Epithelial cell of proximal tubule (primary cell): ENCODE data around the gene SLC10A1. TPM values are rescaled to one million over a fixed set of nuclear protein-coding genes. Genes with fewer than 3 reads are reported as not detected.

Experiments
- DNase-seq: peaks from one replicate; pipeline ENCODE4 v3.0.0-alpha.2; 2011; ENCODE audit warnings: low read depth
- H3K4me3 ChIP-seq: 2 replicates; pipeline ENCODE4 v1.5.1; 2011; ENCODE audit warnings: low read depth, mild to moderate bottlenecking, low read length
- CTCF ChIP-seq: conservative IDR thresholded peaks from 2 replicates; pipeline ENCODE4 v1.5.1; 2012; ENCODE audit warnings: low read depth, mild to moderate bottlenecking, low read length
- total RNA-seq: library from RNA; depleted of rRNA; stranded (reverse); fragments of >200 nt; gene quantifications from 2 replicates; pipeline ENCODE4 v1.2.3, GENCODE V29; 2015

SLC10A1 gene
- total RNA-seq, 1 donor from 2014 or later, result not detected

- no peak for TF ChIP-seq CTCF
- no peak overlapping the region for H3K4me3 ChIP-seq
- DNase-seq, result no peak
These were observed 14.3 kb upstream of the SLC10A1 start for GRCh38 chr14:69811227-69811867.

- no peak for TF ChIP-seq CTCF
- DNase-seq, result no peak
These were observed 12.1 kb upstream of the SLC10A1 start for GRCh38 chr14:69808919-69809808.

GRCh38 chr14:69807192-69807591 lies 10.2 kb upstream of the SLC10A1 start:
- TF ChIP-seq CTCF, result no peak
- DNase-seq, result no peak
- H3K4me3 ChIP-seq, result no peak overlapping the region

More at GRCh38 chr14:69808919-69809808, 12.1 kb upstream of the SLC10A1 start:
- no peak overlapping the region for H3K4me3 ChIP-seq

- no peak for DNase-seq
- TF ChIP-seq CTCF, result no peak
- H3K4me3 ChIP-seq, result no peak overlapping the region
These were observed 7.9 kb upstream of the SLC10A1 start for GRCh38 chr14:69804902-69805301.

- H3K4me3 ChIP-seq, result no peak overlapping the region
- DNase-seq, result no peak
- TF ChIP-seq CTCF, result peak; percentile 20
These were observed 6.7 kb upstream of the SLC10A1 start for GRCh38 chr14:69803753-69804152.

GRCh38 chr14:69798339-69798735 lies 1.3 kb upstream of the SLC10A1 start:
- TF ChIP-seq CTCF, result no peak
- DNase-seq, result no peak
- no peak overlapping the region for H3K4me3 ChIP-seq
